ENCODE measurements around the gene B3GALNT2. TPM values are rescaled to one million over a fixed set of nuclear protein-coding genes. Genes with fewer than 3 reads are reported as not detected.

B3GALNT2 gene
- total and polyA plus RNA-seq, 2 donors (not counting 1 experiment from before 2014, with no cell fraction given): 5.6 to 12.2 TPM

DNA sequence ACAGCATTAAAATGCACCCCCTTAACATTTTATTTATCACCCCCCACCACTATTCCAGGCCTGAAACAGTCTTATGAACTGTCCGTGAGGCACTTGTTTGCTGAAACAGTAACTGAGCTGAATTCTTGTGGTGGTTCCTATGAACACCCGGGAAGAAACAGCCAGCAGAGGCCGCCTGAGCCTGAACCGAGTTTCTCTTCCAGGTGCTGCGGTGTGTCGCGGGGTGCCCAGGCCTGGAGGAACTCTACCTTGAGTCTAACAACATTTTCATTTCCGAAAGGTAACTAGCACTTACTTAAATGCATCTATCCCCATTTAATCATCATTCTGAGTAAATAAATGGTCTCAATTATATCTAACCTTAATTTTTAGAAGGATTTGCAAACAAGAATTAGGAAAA lies 70.3 kb downstream of the B3GALNT2 start:
- WGBS (ENCODE audit: insufficient coverage): 94% methylated on average over 2 of the region's 8 CpGs
- POLR2A ChIA-PET: no interaction called here
- CTCF ChIA-PET: no interaction called here

GRCh38 chr1:235430991-235431390 lies 73.3 kb downstream of the B3GALNT2 start:
- no peak for TF ChIP-seq EZH2 (IDR thresholded peaks at IDR 0.05; ENCODE audit: borderline replicate concordance, insufficient read depth, low read depth, low read length, poor library complexity, severe bottlenecking)
- TF ChIP-seq, protein P1, sequence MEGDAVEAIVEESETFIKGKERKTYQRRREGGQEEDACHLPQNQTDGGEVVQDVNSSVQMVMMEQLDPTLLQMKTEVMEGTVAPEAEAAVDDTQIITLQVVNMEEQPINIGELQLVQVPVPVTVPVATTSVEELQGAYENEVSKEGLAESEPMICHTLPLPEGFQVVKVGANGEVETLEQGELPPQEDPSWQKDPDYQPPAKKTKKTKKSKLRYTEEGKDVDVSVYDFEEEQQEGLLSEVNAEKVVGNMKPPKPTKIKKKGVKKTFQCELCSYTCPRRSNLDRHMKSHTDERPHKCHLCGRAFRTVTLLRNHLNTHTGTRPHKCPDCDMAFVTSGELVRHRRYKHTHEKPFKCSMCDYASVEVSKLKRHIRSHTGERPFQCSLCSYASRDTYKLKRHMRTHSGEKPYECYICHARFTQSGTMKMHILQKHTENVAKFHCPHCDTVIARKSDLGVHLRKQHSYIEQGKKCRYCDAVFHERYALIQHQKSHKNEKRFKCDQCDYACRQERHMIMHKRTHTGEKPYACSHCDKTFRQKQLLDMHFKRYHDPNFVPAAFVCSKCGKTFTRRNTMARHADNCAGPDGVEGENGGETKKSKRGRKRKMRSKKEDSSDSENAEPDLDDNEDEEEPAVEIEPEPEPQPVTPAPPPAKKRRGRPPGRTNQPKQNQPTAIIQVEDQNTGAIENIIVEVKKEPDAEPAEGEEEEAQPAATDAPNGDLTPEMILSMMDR (IDR thresholded peaks at IDR 0.05): no peak
- Histone ChIP-seq H3K9me3 (ENCODE audit: control extremely low read depth in 1 of 3, control insufficient read depth in 2 of 3, insufficient read depth in 1 of 3, low read length in 2 of 3) (no peaks in the 10 kb centered on the region), H3K4me3 (ENCODE audit: control extremely low read depth in 1 of 5, extremely low read depth in 1 of 5, insufficient read depth in 1 of 5, low read depth in 2 of 5, low read length in 4 of 5) (no peak overlapping the region), H3K27me3 (replicated peaks in 1 of 4; ENCODE audit: control extremely low read depth in 1 of 4, control insufficient read depth in 3 of 4, insufficient read depth in 4 of 4, low read length in 3 of 4) (no peaks in the 10 kb centered on the region), H4K20me1 (ENCODE audit: control insufficient read depth, insufficient read depth, low read length, poor library complexity, severe bottlenecking) (no peaks in the 10 kb centered on the region), H3K27ac (ENCODE audit: low read length in 2 of 2) (no peak overlapping the region), H3K4me2 (replicated peaks; ENCODE audit: low read depth, low read length, poor library complexity, severe bottlenecking) (no peak overlapping the region), H3K79me2 (ENCODE audit: control insufficient read depth, insufficient read depth, low read length) (peaks cover 2% of the 10 kb centered on the region), H3K36me3 (replicated peaks in 1 of 2; ENCODE audit: control extremely low read depth in 1 of 2, control insufficient read depth in 1 of 2, extremely low read depth in 1 of 2, insufficient read depth in 2 of 2, low read length in 1 of 2) (peaks cover 4 to 8% of the 10 kb centered on the region in 2 experiments), H2AFZ (ENCODE audit: insufficient read depth, low read depth, low read length, poor library complexity, severe bottlenecking) (no peak overlapping the region), H3K9ac (ENCODE audit: low read length) (no peak overlapping the region), H3K4me1 (ENCODE audit: control insufficient read depth in 2 of 2, insufficient read depth in 2 of 2, low read length in 2 of 2) (no peaks in the 10 kb centered on the region)
- ATAC-seq (ENCODE audit: low read depth) (no peak), DNase-seq (no peak)
- Mint-ChIP-seq H3K4me1 (peaks cover 10% of the 10 kb centered on the region), H3K27ac (no peak overlapping the region), H3K27me3 (no peaks in the 10 kb centered on the region), H3K9me3 (ENCODE audit: insufficient read depth) (no peaks in the 10 kb centered on the region), H3K4me3 (no peak overlapping the region)
- intact Hi-C loops (cut with micrococcal nuclease): no loop called here
- CTCF ChIA-PET: no interaction called here
- POLR2A ChIA-PET: no interaction called here
- 100% methylated on average over 5 of the region's 6 CpGs for WGBS (ENCODE audit: insufficient coverage)

More for the DNA sequence above, 70.3 kb downstream of the B3GALNT2 start:
- intact Hi-C loops (cut with micrococcal nuclease): no loop called here
- no peaks in the 10 kb centered on the region for H3K4me1 ChIP-seq (ENCODE audit: control insufficient read depth in 2 of 2, insufficient read depth in 2 of 2, low read length in 2 of 2)
- Mint-ChIP-seq H3K4me3 (no peak overlapping the region), H3K27me3 (no peaks in the 10 kb centered on the region), H3K4me1 (no peaks in the 10 kb centered on the region), H3K27ac (no peak overlapping the region), H3K9me3 (ENCODE audit: insufficient read depth) (no peaks in the 10 kb centered on the region)
- no peak overlapping the region for H3K4me3 ChIP-seq (ENCODE audit: control extremely low read depth in 1 of 5, extremely low read depth in 1 of 5, insufficient read depth in 1 of 5, low read depth in 2 of 5, low read length in 4 of 5)
- H3K4me2 ChIP-seq (replicated peaks; ENCODE audit: low read depth, low read length, poor library complexity, severe bottlenecking): no peak overlapping the region
- TF ChIP-seq, protein P1 (IDR thresholded peaks at IDR 0.05): no peak
- no peak for TF ChIP-seq EZH2 (IDR thresholded peaks at IDR 0.05; ENCODE audit: borderline replicate concordance, insufficient read depth, low read depth, low read length, poor library complexity, severe bottlenecking)
- H3K79me2 ChIP-seq (ENCODE audit: control insufficient read depth, insufficient read depth, low read length): no peaks in the 10 kb centered on the region
- H3K9me3 ChIP-seq (ENCODE audit: control extremely low read depth in 1 of 3, control insufficient read depth in 2 of 3, insufficient read depth in 1 of 3, low read length in 2 of 3): no peaks in the 10 kb centered on the region
- H3K36me3 ChIP-seq (replicated peaks in 1 of 2; ENCODE audit: control extremely low read depth in 1 of 2, control insufficient read depth in 1 of 2, extremely low read depth in 1 of 2, insufficient read depth in 2 of 2, low read length in 1 of 2): peaks cover 5 to 21% of the 10 kb centered on the region in 2 experiments
- DNase-seq (no peak), ATAC-seq (ENCODE audit: low read depth) (no peak)
- no peaks in the 10 kb centered on the region for H3K27me3 ChIP-seq (replicated peaks in 1 of 4; ENCODE audit: control extremely low read depth in 1 of 4, control insufficient read depth in 3 of 4, insufficient read depth in 4 of 4, low read length in 3 of 4)
- no peaks in the 10 kb centered on the region for H4K20me1 ChIP-seq (ENCODE audit: control insufficient read depth, insufficient read depth, low read length, poor library complexity, severe bottlenecking)
- no peak overlapping the region for H3K27ac ChIP-seq (ENCODE audit: low read length in 2 of 2)
- H2AFZ ChIP-seq (ENCODE audit: insufficient read depth, low read depth, low read length, poor library complexity, severe bottlenecking): no peak overlapping the region
- H3K9ac ChIP-seq (ENCODE audit: low read length): no peak overlapping the region
